K562 (cell line): ENCODE measurements around the gene ASCC1. TPM values are rescaled to one million over a fixed set of nuclear protein-coding genes. Genes with fewer than 3 reads are reported as not detected.

ENCODE experiments used
- CTBP1 ChIP-seq: fragments of 450-650 bp; IDR thresholded peaks from 2 replicates; pipeline ENCODE4 v1.6.1; 2016; ENCODE audit warnings: borderline replicate concordance
- CXXC5 ChIP-seq: fragments of 250-450 bp; sonication (Bioruptor Pico); IDR thresholded peaks from 2 replicates; pipeline ENCODE4 v1.8.0; 2022; ENCODE audit warnings: inconsistent platforms, mild to moderate bottlenecking, moderate library complexity
- ELF4 ChIP-seq: fragments of 450-650 bp; formaldehyde crosslinking; IDR thresholded peaks from 2 replicates; pipeline ENCODE4 v1.4.0; 2022; ENCODE audit warnings: missing genetic modification characterization
- LEF1 ChIP-seq: fragments of 450-650 bp; IDR thresholded peaks from 2 replicates; pipeline ENCODE4 v1.6.1; 2016; ENCODE audit warnings: mild to moderate bottlenecking
- MYC ChIP-seq, 2 experiments: fragments of 250-450 bp in 1 of 2; sonication (Bioruptor Pico) in 1 of 2; IDR thresholded peaks; 2 replicates each; pipeline versions ENCODE4 v1.5.1 to v1.6.1; 2012 to 2021; ENCODE audit warnings: low read depth in 2 of 2, borderline replicate concordance in 1 of 2, improper control_type of control experiment in 1 of 2, low read length in 1 of 2, mild to moderate bottlenecking in 1 of 2, moderate library complexity in 1 of 2
- PHB2 ChIP-seq: fragments of 450-650 bp; IDR thresholded peaks from 2 replicates; pipeline ENCODE4 v1.6.1; 2017; ENCODE audit warnings: low read depth
- RHOXF2B ChIP-seq: fragments of 250-450 bp; sonication (Bioruptor Pico); conservative IDR thresholded peaks from 2 replicates; pipeline ENCODE4 v1.5.1; 2021
- SAFB2 ChIP-seq: fragments of 200-400 bp; formaldehyde crosslinking; IDR thresholded peaks from 2 replicates; pipeline ENCODE4 v1.6.1; 2018; ENCODE audit warnings: borderline replicate concordance, low read length, low read depth, moderate library complexity; ENCODE audit not compliant: severe bottlenecking
- TCF3 ChIP-seq: sonication (generic); formaldehyde crosslinking; IDR thresholded peaks from 2 replicates; pipeline ENCODE4 v1.4.0; 2020; ENCODE audit warnings: mild to moderate bottlenecking, missing genetic modification reagents
- TRIM24 ChIP-seq, 2 experiments: fragments of 450-650 bp; IDR thresholded peaks; 2 replicates each; pipeline ENCODE4 v1.6.1; 2016
- polyA plus RNA-seq, 8 experiments: library from polyadenylated mRNA; depleted of rRNA in 4 of 8; stranded (reverse) in 5 of 8; unstranded in 3 of 8; fragments of >200 nt; fragmentation: Nextera tagmentation in 2 of 8; fragmentation: Illumina TruSeq in 1 of 8; extraction: Ambion mirVana in 2 of 8; extraction: Trizol in 1 of 8; gene quantifications; 2 replicates each; pipeline versions ENCODE4 v1.2.1 to v1.2.3, GENCODE V29; 2011 to 2014; ENCODE audit warnings: inconsistent platforms in 1 of 8, missing spikeins in 1 of 8
- total RNA-seq, 7 experiments: library from RNA; depleted of rRNA in 6 of 7; stranded (reverse); fragments of >200 nt in 6 of 7; fragmentation: Illumina TruSeq in 2 of 7; extraction: Trizol in 2 of 7; gene quantifications; 2 replicates each; pipeline versions ENCODE4 v1.2.1 to v1.2.3, GENCODE V29; 2011 to 2021; ENCODE audit warnings: low replicate concordance in 1 of 7
- TF ChIP-seq, protein P1 (sequence below), 2 experiments: fragments of 450-650 bp; IDR thresholded peaks; 2 replicates each; pipeline ENCODE4 v1.6.1; 2016; ENCODE audit warnings: mild to moderate bottlenecking in 2 of 2, borderline replicate concordance in 1 of 2, low read depth in 1 of 2, moderate library complexity in 1 of 2
- TF ChIP-seq, protein P2 (sequence below): fragments of 250-450 bp; sonication (Bioruptor Pico); IDR thresholded peaks from 2 replicates; pipeline ENCODE4 v1.8.0; 2022; ENCODE audit warnings: inconsistent platforms, mild to moderate bottlenecking, moderate library complexity, borderline replicate concordance

Gene ASCC1
- total and polyA plus RNA-seq, 9 of the 15 experiments (the other 6 are each of a cell fraction or from before 2014, with no cell fraction given) = 31.7 to 73.3 (median 52.8) TPM

DNA sequence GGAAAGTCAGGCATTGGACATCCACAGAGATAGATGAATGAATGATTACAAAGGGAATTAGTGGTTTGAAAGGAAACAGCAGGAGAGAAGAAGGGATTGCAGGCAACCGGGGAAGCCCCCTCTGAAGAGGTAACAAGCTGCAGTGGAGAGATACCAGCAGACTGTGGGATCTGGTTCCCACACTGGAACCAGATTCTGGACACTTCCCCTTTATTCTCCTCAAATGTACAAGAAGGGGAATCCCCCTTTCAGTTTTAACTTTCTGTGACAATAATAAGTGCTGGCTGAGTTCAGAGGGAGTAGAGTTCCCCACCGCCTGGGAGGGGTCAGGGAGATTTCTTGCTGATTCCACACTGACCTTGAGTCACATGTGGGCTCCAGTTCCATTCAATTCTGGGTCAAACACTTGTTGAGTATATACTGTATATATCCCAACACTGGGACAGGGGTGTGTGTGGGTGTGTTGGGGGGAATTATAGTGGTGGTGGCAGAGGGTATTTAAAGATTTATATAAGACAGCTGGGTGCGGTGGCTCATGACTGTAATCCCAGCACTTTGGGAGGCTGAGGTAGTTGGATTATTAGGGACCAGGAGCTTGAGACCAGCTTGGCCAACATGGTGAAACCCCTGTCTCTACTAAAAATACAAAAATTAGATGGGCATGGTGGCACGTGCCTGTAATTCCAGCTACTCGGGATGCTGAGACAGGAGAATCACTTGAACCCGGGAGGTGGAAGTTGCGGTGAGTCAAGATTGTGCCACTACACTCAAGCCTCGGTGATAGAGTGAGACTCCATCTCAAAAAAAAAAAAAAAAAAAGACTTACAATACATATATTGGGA is 41.2 kb upstream of the ASCC1 start (continued):
- TF ChIP-seq, protein P1, sequence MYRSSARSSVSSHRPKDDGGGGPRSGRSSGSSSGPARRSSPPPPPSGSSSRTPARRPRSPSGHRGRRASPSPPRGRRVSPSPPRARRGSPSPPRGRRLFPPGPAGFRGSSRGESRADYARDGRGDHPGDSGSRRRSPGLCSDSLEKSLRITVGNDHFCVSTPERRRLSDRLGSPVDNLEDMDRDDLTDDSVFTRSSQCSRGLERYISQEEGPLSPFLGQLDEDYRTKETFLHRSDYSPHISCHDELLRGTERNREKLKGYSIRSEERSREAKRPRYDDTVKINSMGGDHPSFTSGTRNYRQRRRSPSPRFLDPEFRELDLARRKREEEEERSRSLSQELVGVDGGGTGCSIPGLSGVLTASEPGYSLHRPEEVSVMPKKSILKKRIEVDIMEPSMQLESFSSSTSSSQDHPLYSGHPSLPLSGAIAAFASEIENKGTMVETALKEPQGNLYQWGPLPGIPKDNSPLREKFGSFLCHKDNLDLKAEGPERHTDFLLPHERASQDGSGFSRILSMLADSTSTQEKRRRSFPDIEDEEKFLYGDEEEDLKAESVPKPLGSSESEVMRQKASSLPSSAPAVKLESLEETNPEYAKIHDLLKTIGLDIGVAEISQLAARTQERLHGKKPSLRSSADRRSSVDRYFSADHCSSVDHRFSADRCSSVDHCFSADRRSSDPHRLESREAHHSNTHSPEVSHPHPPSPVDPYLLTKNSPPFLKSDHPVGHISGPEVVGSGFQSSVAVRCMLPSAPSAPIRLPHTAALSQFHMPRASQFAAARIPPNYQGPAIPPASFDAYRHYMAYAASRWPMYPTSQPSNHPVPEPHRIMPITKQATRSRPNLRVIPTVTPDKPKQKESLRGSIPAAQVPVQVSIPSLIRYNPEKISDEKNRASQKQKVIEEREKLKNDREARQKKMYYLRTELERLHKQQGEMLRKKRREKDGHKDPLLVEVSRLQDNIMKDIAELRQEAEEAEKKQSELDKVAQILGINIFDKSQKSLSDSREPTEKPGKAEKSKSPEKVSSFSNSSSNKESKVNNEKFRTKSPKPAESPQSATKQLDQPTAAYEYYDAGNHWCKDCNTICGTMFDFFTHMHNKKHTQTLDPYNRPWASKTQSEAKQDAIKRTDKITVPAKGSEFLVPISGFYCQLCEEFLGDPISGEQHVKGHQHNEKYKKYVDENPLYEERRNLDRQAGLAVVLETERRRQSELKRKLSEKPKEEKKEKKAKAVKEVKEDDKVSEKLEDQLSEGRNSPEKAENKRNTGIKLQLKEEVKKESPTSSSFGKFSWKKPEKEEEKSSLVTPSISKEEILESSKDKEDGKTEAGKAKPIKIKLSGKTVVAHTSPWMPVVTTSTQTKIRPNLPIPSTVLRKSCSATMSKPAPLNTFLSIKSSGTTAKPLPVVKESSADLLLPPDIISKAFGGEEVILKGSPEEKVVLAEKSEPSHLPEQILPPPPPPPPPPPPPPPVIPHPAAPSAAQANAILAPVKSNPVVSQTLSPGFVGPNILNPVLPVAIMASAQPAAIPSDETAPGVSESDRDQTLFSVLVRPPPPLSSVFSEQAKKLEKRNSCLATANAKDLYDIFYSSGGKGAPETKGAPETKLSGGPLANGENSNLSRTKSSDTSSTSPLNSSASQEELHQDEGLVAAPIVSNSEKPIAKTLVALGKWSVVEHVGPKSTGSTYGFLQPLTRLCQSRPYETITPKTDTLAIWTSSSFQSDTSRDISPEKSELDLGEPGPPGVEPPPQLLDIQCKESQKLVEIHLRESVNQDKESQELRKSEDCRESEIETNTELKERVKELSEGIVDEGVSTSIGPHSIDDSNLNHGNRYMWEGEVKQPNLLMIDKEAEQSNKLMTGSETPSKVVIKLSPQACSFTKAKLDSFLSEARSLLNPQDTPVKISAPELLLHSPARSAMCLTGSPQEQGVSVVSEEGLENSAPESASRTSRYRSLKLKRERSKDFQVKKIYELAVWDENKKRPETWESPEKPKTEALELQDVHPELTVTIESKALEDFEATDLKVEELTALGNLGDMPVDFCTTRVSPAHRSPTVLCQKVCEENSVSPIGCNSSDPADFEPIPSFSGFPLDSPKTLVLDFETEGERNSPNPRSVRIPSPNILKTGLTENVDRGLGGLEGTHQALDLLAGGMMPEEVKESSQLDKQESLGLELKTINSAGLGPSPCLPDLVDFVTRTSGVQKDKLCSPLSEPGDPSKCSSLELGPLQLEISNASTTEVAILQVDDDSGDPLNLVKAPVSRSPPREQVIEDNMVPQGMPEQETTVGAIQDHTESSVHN (IDR thresholded peaks at IDR 0.05; ENCODE audit: borderline replicate concordance in 1 of 2, low read depth in 1 of 2) = peak in 1 of 2 experiments; percentile 80; a peak in 2 of 4 replicates
- TF ChIP-seq RHOXF2B (CRISPR knock-in tag) (no peak), CTBP1 (peak; percentile 67; the same call in 1 of the 2 replicates), LEF1 (peak; percentile 72; the same call in 1 of the 2 replicates), SAFB2 (no peak), TRIM24 (IDR thresholded peaks at IDR 0.05) (peak; percentile 55 to 64; a peak in 2 of 4 replicates), TCF3 (CRISPR knock-in tag) (peak; percentile 92), MYC (IDR thresholded peaks at IDR 0.05; ENCODE audit: low read depth, low read length) (peak; percentile 53), MYC (CRISPR knock-in tag; IDR thresholded peaks at IDR 0.05; ENCODE audit: borderline replicate concordance, low read depth) (0 out of 2 replicates have a peak, but pooled peaks have one; percentile 43), ELF4 (CRISPR knock-in tag) (0 out of 2 replicates have a peak, but pooled peaks have one; percentile 19), PHB2 (peak; percentile 31; the same call in 1 of the 2 replicates), CXXC5 (CRISPR knock-in tag) (peak; percentile 30; the same call in 1 of the 2 replicates)
- TF ChIP-seq, protein P2, sequence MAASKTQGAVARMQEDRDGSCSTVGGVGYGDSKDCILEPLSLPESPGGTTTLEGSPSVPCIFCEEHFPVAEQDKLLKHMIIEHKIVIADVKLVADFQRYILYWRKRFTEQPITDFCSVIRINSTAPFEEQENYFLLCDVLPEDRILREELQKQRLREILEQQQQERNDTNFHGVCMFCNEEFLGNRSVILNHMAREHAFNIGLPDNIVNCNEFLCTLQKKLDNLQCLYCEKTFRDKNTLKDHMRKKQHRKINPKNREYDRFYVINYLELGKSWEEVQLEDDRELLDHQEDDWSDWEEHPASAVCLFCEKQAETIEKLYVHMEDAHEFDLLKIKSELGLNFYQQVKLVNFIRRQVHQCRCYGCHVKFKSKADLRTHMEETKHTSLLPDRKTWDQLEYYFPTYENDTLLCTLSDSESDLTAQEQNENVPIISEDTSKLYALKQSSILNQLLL (CRISPR knock-in tag) = no peak
